Right forelimb (tissue), 1 donor: Measurements from ENCODE around the gene CMTM8.

Experiments
- DNase-seq: peaks from one replicate; pipeline ENCODE4 v3.0.0-alpha.2; 2018

Gene CMTM8

GRCh38 chr3:32347343-32348125 lies 109.1 kb downstream of the CMTM8 start:
- DNase-seq = no peak

GRCh38 chr3:32349184-32349583 lies 110.7 kb downstream of the CMTM8 start:
- DNase-seq = no peak

GRCh38 chr3:32352563-32352962 lies 114.1 kb downstream of the CMTM8 start:
- DNase-seq = no peak

GRCh38 chr3:32353351-32353750 lies 114.9 kb downstream of the CMTM8 start:
- no peak for DNase-seq

GRCh38 chr3:32354362-32354778 lies 115.9 kb downstream of the CMTM8 start:
- DNase-seq = no peak

- DNase-seq = no peak
Measured at GRCh38 chr3:32355751-32356291, 117.3 kb downstream of the CMTM8 start.

- DNase-seq = no peak
Measured at GRCh38 chr3:32359766-32360492, 121.4 kb downstream of the CMTM8 start.

- DNase-seq = no peak
Measured at GRCh38 chr3:32360493-32360827, 122.0 kb downstream of the CMTM8 start.

GRCh38 chr3:32366638-32367397 lies 128.3 kb downstream of the CMTM8 start:
- no peak for DNase-seq

GRCh38 chr3:32367442-32367841 lies 129.0 kb downstream of the CMTM8 start:
- no peak for DNase-seq

- DNase-seq = no peak
Measured at GRCh38 chr3:32371461-32372212, 133.2 kb downstream of the CMTM8 start.

GRCh38 chr3:32372213-32372490 lies 133.7 kb downstream of the CMTM8 start:
- no peak for DNase-seq

GRCh38 chr3:32373276-32373675 lies 134.8 kb downstream of the CMTM8 start:
- no peak for DNase-seq

GRCh38 chr3:32373844-32374243 lies 135.4 kb downstream of the CMTM8 start:
- DNase-seq = no peak

GRCh38 chr3:32374788-32375595 lies 136.5 kb downstream of the CMTM8 start:
- DNase-seq = peak; percentile 69

- no peak for DNase-seq
Measured at GRCh38 chr3:32375596-32375930, 137.1 kb downstream of the CMTM8 start.

GRCh38 chr3:32376115-32376514 lies 137.6 kb downstream of the CMTM8 start:
- DNase-seq = no peak

GRCh38 chr3:32379831-32380500 lies 141.5 kb downstream of the CMTM8 start:
- no peak for DNase-seq

- DNase-seq = no peak
Measured at GRCh38 chr3:32381922-32382321, 143.4 kb downstream of the CMTM8 start.

GRCh38 chr3:32383136-32383711 lies 144.7 kb downstream of the CMTM8 start:
- no peak for DNase-seq

- DNase-seq = peak; percentile 54
Measured at GRCh38 chr3:32384938-32385337, 146.5 kb downstream of the CMTM8 start.
